H9 (cell line): ENCODE results near the gene TENM4. TPM values are rescaled to one million over a fixed set of nuclear protein-coding genes. Genes with fewer than 3 reads are reported as not detected.

ENCODE experiments used
- DNase-seq: peaks from one replicate; pipeline ENCODE4 v3.0.0-alpha.2; 2017
- H2AFZ ChIP-seq: one replicate; pipeline ENCODE4 v1.6.1; 2013; ENCODE audit warnings: mild to moderate bottlenecking, low read length, control low read depth, moderate library complexity
- H2AK5ac ChIP-seq: 2 replicates; pipeline ENCODE4 v1.6.1; 2013; ENCODE audit warnings: low read length, control low read depth, mixed read lengths; ENCODE audit not compliant: insufficient read length
- H2BK120ac ChIP-seq: one replicate; pipeline ENCODE4 v1.6.1; 2013; ENCODE audit warnings: low read depth, mild to moderate bottlenecking, low read length, control low read depth, inconsistent platforms; ENCODE audit not compliant: poor library complexity, severe bottlenecking
- H2BK12ac ChIP-seq: 2 replicates; pipeline ENCODE4 v1.6.1; 2013; ENCODE audit warnings: low read length, control low read depth, mixed read lengths, low read depth; ENCODE audit not compliant: insufficient read length
- H2BK15ac ChIP-seq: 2 replicates; pipeline ENCODE4 v1.6.1; 2013; ENCODE audit warnings: low read depth, low read length, control low read depth
- H2BK20ac ChIP-seq: one replicate; pipeline ENCODE4 v1.6.1; 2013; ENCODE audit warnings: low read depth, mild to moderate bottlenecking, low read length, control low read depth, inconsistent platforms; ENCODE audit not compliant: poor library complexity, severe bottlenecking
- H2BK5ac ChIP-seq: 2 replicates; pipeline ENCODE4 v1.6.1; 2013; ENCODE audit warnings: low read length, control low read depth, mixed read lengths; ENCODE audit not compliant: insufficient read length
- H3K14ac ChIP-seq: 2 replicates; pipeline ENCODE4 v1.6.1; 2013; ENCODE audit warnings: low read length, control low read depth; ENCODE audit not compliant: insufficient read depth
- H3K18ac ChIP-seq: 2 replicates; pipeline ENCODE4 v1.6.1; 2013; ENCODE audit warnings: low read depth, mild to moderate bottlenecking, mixed read lengths, low read length, control low read depth; ENCODE audit not compliant: insufficient read length
- H3K23ac ChIP-seq: 2 replicates; pipeline ENCODE4 v1.6.1; 2013; ENCODE audit warnings: low read length, control low read depth, mixed read lengths, low read depth; ENCODE audit not compliant: insufficient read length
- H3K23me2 ChIP-seq: 2 replicates; pipeline ENCODE4 v1.6.1; 2013; ENCODE audit warnings: low read depth, mild to moderate bottlenecking, mixed read lengths, low read length, control low read depth; ENCODE audit not compliant: insufficient read length, poor library complexity, severe bottlenecking
- H3K27ac ChIP-seq: 2 replicates; pipeline ENCODE4 v1.5.1; 2013; ENCODE audit warnings: low read length, control low read depth, mixed read lengths, low read depth; ENCODE audit not compliant: insufficient read length
- H3K27me3 ChIP-seq: 2 replicates; pipeline ENCODE4 v1.6.1; 2013; ENCODE audit warnings: low read length, control low read depth, inconsistent platforms; ENCODE audit not compliant: insufficient read depth
- H3K4ac ChIP-seq: 2 replicates; pipeline ENCODE4 v1.6.1; 2013; ENCODE audit warnings: low read depth, mild to moderate bottlenecking, control low read depth, inconsistent platforms, low read length, moderate library complexity
- H3K4me1 ChIP-seq: 2 replicates; pipeline ENCODE4 v1.6.1; 2013; ENCODE audit warnings: low read length, control low read depth, inconsistent platforms; ENCODE audit not compliant: insufficient read depth
- H3K4me2 ChIP-seq: 2 replicates; pipeline ENCODE4 v1.6.1; 2013; ENCODE audit warnings: low read length, control low read depth, mixed read lengths; ENCODE audit not compliant: insufficient read length, insufficient read depth
- H3K56ac ChIP-seq: 2 replicates; pipeline ENCODE4 v1.6.1; 2013; ENCODE audit warnings: low read depth, mild to moderate bottlenecking, mixed read lengths, low read length, control low read depth; ENCODE audit not compliant: insufficient read length
- H3K79me1 ChIP-seq: 2 replicates; pipeline ENCODE4 v1.6.1; 2013; ENCODE audit warnings: low read depth, mild to moderate bottlenecking, moderate library complexity, low read length, control low read depth, inconsistent platforms; ENCODE audit not compliant: insufficient read depth, poor library complexity, severe bottlenecking
- H3K79me2 ChIP-seq: 2 replicates; pipeline ENCODE4 v1.6.1; 2013; ENCODE audit warnings: low read length, control low read depth, inconsistent platforms; ENCODE audit not compliant: insufficient read depth
- H3K9ac ChIP-seq: 2 replicates; pipeline ENCODE4 v1.6.1; 2013; ENCODE audit warnings: low read length, control low read depth, mixed read lengths; ENCODE audit not compliant: insufficient read length; ENCODE audit errors: extremely low read depth
- H3K9me3 ChIP-seq: one replicate; pipeline ENCODE4 v1.6.1; 2013; ENCODE audit warnings: low read depth, low read length, inconsistent platforms; ENCODE audit not compliant: control insufficient read depth
- H3T11ph ChIP-seq: one replicate; pipeline ENCODE4 v1.6.1; 2013; ENCODE audit warnings: mild to moderate bottlenecking, low read length, control low read depth, inconsistent platforms
- H4K20me1 ChIP-seq: one replicate; pipeline ENCODE4 v1.6.1; 2013; ENCODE audit not compliant: control insufficient read depth, insufficient read length, insufficient read depth
- H4K5ac ChIP-seq: 2 replicates; pipeline ENCODE4 v1.6.1; 2013; ENCODE audit warnings: low read depth, mild to moderate bottlenecking, mixed read lengths, low read length, control low read depth; ENCODE audit not compliant: insufficient read length
- H4K8ac ChIP-seq: replicated peaks from 2 replicates; pipeline ENCODE4 v1.6.1; 2013; ENCODE audit warnings: low read length, control low read depth, mixed read lengths, low read depth; ENCODE audit not compliant: insufficient read length
- H4K91ac ChIP-seq: 2 replicates; pipeline ENCODE4 v1.6.1; 2013; ENCODE audit warnings: low read depth, mild to moderate bottlenecking, moderate library complexity, mixed read lengths, low read length, control low read depth; ENCODE audit not compliant: insufficient read length
- H3K27ac Mint-ChIP-seq, 3 experiments: 2 replicates in 2 of 3; 3 replicates in 1 of 3; pipeline ENCODE4 v1.8.0; 2020 to 2021; ENCODE audit warnings: mixed read lengths in 3 of 3, mild to moderate bottlenecking in 1 of 3, moderate library complexity in 1 of 3
- H3K27me3 Mint-ChIP-seq: 2 replicates; pipeline ENCODE4 v1.8.0; 2021; ENCODE audit warnings: low read depth, mild to moderate bottlenecking, moderate library complexity, mixed read lengths
- H3K36me3 Mint-ChIP-seq, 3 experiments: 2 replicates in 2 of 3; 3 replicates in 1 of 3; pipeline ENCODE4 v1.8.0; 2020 to 2021; ENCODE audit warnings: low read depth in 3 of 3, mixed read lengths in 3 of 3; ENCODE audit not compliant: insufficient read depth in 1 of 3
- H3K4me1 Mint-ChIP-seq, 2 experiments: 2 replicates each; pipeline ENCODE4 v1.8.0; 2020; ENCODE audit warnings: mixed read lengths in 2 of 2
- H3K4me3 Mint-ChIP-seq, 2 experiments: 2 replicates in 1 of 2; 3 replicates in 1 of 2; pipeline ENCODE4 v1.8.0; 2020 to 2021; ENCODE audit warnings: mild to moderate bottlenecking in 2 of 2, mixed read lengths in 2 of 2, moderate library complexity in 1 of 2
- H3K9me3 Mint-ChIP-seq, 2 experiments: 2 replicates in 1 of 2; 3 replicates in 1 of 2; pipeline ENCODE4 v1.8.0; 2020; ENCODE audit warnings: mild to moderate bottlenecking in 2 of 2, mixed read lengths in 2 of 2, moderate library complexity in 1 of 2
- WGBS: extraction: QIAGEN DNeasy Blood & Tissue Kit; methylation state at CpG from one replicate; pipeline ENCODE4 v1.1.7; 2013; ENCODE audit warnings: missing lambda C conversion rate, low lambda C conversion rate, mixed read lengths; ENCODE audit not compliant: insufficient read length; ENCODE audit errors: extremely low coverage; 5-methylcytosine and 5-hydroxymethylcytosine counted together
- total RNA-seq: library from RNA; stranded (reverse); gene quantifications from 2 replicates; pipeline ENCODE4 v1.2.1, GENCODE V29; 2021
- TF ChIP-seq, protein P1 (sequence below): fragments of 200-600 bp; sonication (generic); conservative IDR thresholded peaks from 3 replicates; pipeline ENCODE4 v1.8.0; 2021; ENCODE audit warnings: antibody characterized with exemption, mild to moderate bottlenecking

TENM4 gene
- total RNA-seq, 1 experiment from 2014 or later: 4.6 TPM

DNA sequence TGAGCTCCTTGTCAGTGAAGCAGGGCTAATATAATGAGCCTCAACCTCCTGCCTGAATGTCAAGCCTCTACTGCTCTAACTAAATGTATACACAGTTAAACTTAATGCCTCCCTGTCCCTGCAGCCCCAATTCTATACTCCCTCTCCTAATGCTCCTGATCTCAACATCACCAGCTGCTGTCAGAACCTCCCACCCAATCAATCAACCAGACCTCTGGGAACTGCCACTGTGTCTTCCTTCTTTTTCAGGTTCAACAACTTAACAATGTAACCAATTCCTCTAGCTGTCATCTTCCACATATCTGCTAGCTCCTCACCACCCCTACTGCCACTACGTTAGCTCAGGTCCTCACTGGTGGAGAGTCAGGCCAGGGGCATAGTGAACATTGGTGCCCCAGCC is 526.3 kb downstream of the TENM4 start:
- no peak overlapping the region for H3K4ac ChIP-seq
- no peak overlapping the region for H4K8ac ChIP-seq
- no peaks in the 10 kb centered on the region for H3K27me3 ChIP-seq
- H3K4me1 Mint-ChIP-seq: peaks cover 7 to 16% of the 10 kb centered on the region in 2 experiments
- no peak overlapping the region for H3T11ph ChIP-seq
- H3K79me1 ChIP-seq: no peaks in the 10 kb centered on the region
- H2BK20ac ChIP-seq: no peak overlapping the region
- H2BK5ac ChIP-seq: no peak overlapping the region
- no peak overlapping the region for H3K56ac ChIP-seq
- no peaks in the 10 kb centered on the region for H3K23me2 ChIP-seq
- no peak overlapping the region for H3K14ac ChIP-seq
- WGBS: no CpG with 5 or more reads among the region's 1 CpG
- no peak overlapping the region for H4K91ac ChIP-seq
- H3K79me2 ChIP-seq: no peaks in the 10 kb centered on the region
- H3K36me3 Mint-ChIP-seq: no peaks in the 10 kb centered on the region
- DNase-seq: no peak
- H3K9me3 Mint-ChIP-seq: no peaks in the 10 kb centered on the region
- H2AFZ ChIP-seq: no peak overlapping the region
- H4K5ac ChIP-seq: no peak overlapping the region
- H4K20me1 ChIP-seq: no peaks in the 10 kb centered on the region
- H3K23ac ChIP-seq: no peak overlapping the region
- no peaks in the 10 kb centered on the region for H3K4me1 ChIP-seq
- H2BK12ac ChIP-seq: no peak overlapping the region
- no peak overlapping the region for H2AK5ac ChIP-seq
- TF ChIP-seq, protein P1, sequence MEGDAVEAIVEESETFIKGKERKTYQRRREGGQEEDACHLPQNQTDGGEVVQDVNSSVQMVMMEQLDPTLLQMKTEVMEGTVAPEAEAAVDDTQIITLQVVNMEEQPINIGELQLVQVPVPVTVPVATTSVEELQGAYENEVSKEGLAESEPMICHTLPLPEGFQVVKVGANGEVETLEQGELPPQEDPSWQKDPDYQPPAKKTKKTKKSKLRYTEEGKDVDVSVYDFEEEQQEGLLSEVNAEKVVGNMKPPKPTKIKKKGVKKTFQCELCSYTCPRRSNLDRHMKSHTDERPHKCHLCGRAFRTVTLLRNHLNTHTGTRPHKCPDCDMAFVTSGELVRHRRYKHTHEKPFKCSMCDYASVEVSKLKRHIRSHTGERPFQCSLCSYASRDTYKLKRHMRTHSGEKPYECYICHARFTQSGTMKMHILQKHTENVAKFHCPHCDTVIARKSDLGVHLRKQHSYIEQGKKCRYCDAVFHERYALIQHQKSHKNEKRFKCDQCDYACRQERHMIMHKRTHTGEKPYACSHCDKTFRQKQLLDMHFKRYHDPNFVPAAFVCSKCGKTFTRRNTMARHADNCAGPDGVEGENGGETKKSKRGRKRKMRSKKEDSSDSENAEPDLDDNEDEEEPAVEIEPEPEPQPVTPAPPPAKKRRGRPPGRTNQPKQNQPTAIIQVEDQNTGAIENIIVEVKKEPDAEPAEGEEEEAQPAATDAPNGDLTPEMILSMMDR: no peak
- no peak overlapping the region for H3K27ac Mint-ChIP-seq
- no peak overlapping the region for H3K4me3 Mint-ChIP-seq
- H3K18ac ChIP-seq: no peak overlapping the region
- H3K9me3 ChIP-seq: no peaks in the 10 kb centered on the region
- no peak overlapping the region for H3K9ac ChIP-seq
- H2BK120ac ChIP-seq: no peak overlapping the region
- H3K4me2 ChIP-seq: no peak overlapping the region
- peaks cover 17% of the 10 kb centered on the region for H3K27me3 Mint-ChIP-seq
- H2BK15ac ChIP-seq: no peak overlapping the region
- no peak overlapping the region for H3K27ac ChIP-seq
